Fibroblast of skin of right biceps (primary cell): ENCODE measurements around the gene YBEY.
"Not testable (repeated sequence)": the region's sequence is repeated elsewhere in the genome, so short reads cannot be mapped to it uniquely, and the experiment has no call there.

ENCODE experiments used
- DNase-seq: peaks from one replicate; pipeline ENCODE4 v3.0.0-alpha.2; 2013

The YBEY gene

GRCh38 chr21:46307625-46308024 is 21.5 kb downstream of the YBEY start:
- peak; percentile 43 for DNase-seq

- DNase-seq, result no peak
These were observed 22.3 kb downstream of the YBEY start for GRCh38 chr21:46308431-46308830.

GRCh38 chr21:46310260-46310659 is 24.1 kb downstream of the YBEY start:
- DNase-seq, result not testable (repeated sequence)

GRCh38 chr21:46311568-46311967 is 25.4 kb downstream of the YBEY start:
- DNase-seq, result no peak

- no peak for DNase-seq
These were observed 26.8 kb downstream of the YBEY start for GRCh38 chr21:46312949-46313348.

- no peak for DNase-seq
These were observed 28.4 kb downstream of the YBEY start for GRCh38 chr21:46314441-46315020.

GRCh38 chr21:46316708-46317324 is 30.7 kb downstream of the YBEY start:
- no peak for DNase-seq

GRCh38 chr21:46317710-46318463 is 31.7 kb downstream of the YBEY start:
- no peak for DNase-seq

GRCh38 chr21:46318464-46318845 is 32.3 kb downstream of the YBEY start:
- DNase-seq, result no peak

GRCh38 chr21:46319186-46319585 is 33.0 kb downstream of the YBEY start:
- DNase-seq, result no peak

GRCh38 chr21:46320331-46320801 is 34.2 kb downstream of the YBEY start:
- no peak for DNase-seq

- DNase-seq, result peak; percentile 40
These were observed 36.4 kb downstream of the YBEY start for GRCh38 chr21:46322351-46323226.

- no peak for DNase-seq
These were observed 37.1 kb downstream of the YBEY start for GRCh38 chr21:46323227-46323709.

GRCh38 chr21:46323710-46324389 is 37.7 kb downstream of the YBEY start, which contains the start of the genes C21orf58 and PCNT:
Gene C21orf58, minus strand, starts transcription at chr21:46323870. Its CDS starts 1,132 bp downstream, at chr21:46322738.
Gene PCNT, plus strand, starts transcription at chr21:46324156. Its CDS starts 73 bp downstream, at chr21:46324229.
- DNase-seq, result peak; percentile 98

- DNase-seq, result peak; percentile 88
These were observed 38.4 kb downstream of the YBEY start for GRCh38 chr21:46324390-46325072.

GRCh38 chr21:46325073-46325912 is 39.2 kb downstream of the YBEY start:
- DNase-seq, result peak; percentile 61

GRCh38 chr21:46326110-46326703 is 40.1 kb downstream of the YBEY start:
- DNase-seq, result no peak

GRCh38 chr21:46327711-46328110 is 41.6 kb downstream of the YBEY start:
- no peak for DNase-seq

- DNase-seq, result no peak
These were observed 42.0 kb downstream of the YBEY start for GRCh38 chr21:46328151-46328550.

GRCh38 chr21:46329796-46330195 is 43.7 kb downstream of the YBEY start:
- no peak for DNase-seq
